ENCODE results near the gene STIM2.
"Not testable (repeated sequence)": the region's sequence is repeated elsewhere in the genome, so short reads cannot be mapped to it uniquely, and the experiment has no call there.

Gene STIM2

GRCh38 chr4:26870576-26871262 lies 10.1 kb downstream of the STIM2 start:
- DNase-seq = no peak

- DNase-seq = no peak
Observed at GRCh38 chr4:26871611-26872010, 11.0 kb downstream of the STIM2 start.

DNA sequence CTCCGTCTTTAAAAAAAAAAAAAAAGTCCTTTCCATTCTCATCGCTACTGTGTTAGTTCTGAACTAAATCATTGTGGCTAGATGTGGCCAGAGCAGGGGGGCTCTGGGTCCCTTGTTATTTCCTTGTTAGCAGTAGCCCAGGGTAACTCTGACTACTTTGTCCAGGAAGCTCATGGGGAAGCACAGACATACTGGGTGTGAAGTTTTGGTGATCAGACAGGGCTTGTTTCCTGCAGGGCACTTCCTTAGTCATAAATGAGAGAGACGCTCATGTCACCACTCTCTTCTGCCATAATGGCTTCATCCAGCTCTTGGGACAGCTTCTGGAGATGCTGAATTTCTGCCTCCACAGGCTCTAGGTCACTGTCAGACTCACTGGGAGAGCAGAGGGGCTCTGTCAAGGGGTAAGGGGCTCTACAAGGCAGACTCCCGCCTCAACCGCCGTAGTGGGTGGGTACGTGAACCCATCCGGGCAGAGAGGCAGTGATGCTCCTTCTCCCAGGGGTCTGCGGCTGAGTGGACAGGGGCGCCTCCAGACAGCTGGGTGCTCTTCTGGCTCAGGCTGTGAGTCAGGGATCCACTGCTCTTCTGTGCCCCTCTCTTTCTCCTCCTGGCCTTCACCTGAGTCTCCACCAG lies 12.9 kb downstream of the STIM2 start:
- no peak for DNase-seq

- DNase-seq = no peak
Observed at GRCh38 chr4:26874110-26874509, 13.5 kb downstream of the STIM2 start.

GRCh38 chr4:26877406-26877805 lies 16.8 kb downstream of the STIM2 start:
- DNase-seq = no peak

DNA sequence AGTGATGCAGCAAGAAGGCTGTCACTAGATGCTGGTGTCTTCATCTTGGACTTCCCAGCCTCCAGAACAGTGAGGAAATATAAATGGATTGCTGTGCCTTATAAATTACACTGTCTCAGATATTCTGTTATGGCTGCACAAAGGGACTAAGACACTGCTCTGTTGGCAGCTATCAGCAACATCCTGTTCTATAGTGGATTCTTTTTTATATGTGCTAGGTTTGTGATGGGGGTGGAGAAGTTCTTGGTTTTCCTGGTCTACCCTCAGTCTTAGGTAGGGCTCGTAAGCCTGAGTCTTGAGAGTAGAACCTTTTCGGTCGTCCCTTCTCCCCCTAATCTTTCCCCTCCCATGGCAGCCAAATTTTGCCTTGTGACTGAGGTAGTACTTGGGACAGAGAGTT lies 17.3 kb downstream of the STIM2 start:
- no peak for DNase-seq

GRCh38 chr4:26878794-26879391 lies 18.3 kb downstream of the STIM2 start:
- no peak for DNase-seq

- no peak for DNase-seq
Observed at GRCh38 chr4:26879805-26880204, 19.2 kb downstream of the STIM2 start.

DNA sequence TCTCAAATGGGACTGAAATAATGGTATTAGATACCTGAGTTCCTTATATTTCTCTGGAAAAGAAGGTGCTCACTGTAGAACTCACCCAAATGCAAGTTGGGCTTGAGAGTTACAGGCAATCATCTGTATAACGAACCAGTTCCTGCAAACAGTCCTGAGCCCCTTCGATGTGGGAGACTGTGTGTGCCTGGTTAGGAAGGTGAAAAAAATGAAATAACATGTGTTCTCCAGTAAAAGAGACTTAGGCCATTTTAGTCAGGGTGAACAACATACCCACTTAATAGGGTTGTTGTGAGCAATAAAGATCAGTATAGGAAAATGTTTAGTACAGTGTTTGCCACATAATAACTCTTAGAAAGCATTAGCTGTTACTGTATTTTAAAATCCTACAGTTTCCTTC lies 23.4 kb downstream of the STIM2 start:
- no peak for DNase-seq

DNA sequence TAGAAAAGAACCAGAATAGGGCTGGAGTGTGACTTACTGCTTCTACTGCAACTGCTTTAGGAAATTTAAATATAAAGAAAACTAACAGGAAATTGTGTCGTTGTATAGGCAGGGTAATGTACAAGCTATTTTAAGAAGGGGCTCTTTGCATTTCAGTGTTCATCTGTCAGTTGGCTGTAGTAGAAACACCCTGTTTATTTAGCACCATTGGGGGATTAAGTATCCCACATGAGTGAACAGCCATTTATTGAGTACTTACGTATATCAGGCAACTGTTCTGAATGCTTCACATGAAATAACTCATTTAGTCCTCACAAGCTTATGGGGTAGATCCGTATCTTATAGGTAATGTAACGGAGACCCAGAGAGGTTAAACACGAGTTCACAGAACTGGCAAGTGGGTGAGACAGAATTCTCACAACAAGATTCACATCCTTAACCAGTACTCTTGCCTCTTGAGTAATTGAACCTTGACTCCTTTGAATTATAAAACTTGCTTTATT lies 23.9 kb downstream of the STIM2 start:
- no peak for DNase-seq

DNA sequence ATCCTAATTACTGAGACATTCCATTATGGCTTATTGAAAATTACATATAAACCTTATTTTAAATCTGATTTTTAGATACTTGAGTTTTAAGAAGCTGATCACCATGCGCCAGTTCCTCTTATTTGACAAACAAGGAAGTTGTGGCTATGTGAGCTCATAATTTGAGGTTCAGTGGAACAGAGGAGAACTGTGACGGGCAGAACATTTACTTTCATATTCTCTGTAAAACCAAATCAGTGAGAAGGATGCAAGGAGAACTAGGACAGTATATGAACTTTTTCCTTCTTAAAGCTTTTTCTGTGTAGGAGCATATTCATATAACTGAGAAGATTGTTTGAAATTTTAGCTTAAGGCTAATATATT lies 25.3 kb downstream of the STIM2 start:
- DNase-seq = no peak

DNA sequence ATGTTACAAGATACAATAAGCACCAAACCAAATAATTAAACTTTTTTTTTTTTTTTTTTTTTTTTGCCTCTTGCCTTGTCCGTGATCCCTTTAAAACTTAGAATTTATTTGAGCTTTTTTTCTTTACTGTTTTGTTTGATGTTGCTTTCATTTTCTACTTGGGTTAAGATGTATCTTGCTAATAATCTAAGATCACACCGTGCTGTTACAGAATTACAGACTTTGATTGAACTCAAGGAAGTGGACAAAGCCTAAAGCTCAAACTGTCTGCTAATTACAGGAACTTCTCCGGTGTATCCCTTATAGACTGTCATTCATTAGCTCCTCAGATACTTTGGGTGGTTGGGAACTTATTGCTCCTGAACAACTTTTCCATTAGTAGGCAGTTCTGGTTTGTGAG lies 26.5 kb downstream of the STIM2 start:
- DNase-seq = no peak

DNA sequence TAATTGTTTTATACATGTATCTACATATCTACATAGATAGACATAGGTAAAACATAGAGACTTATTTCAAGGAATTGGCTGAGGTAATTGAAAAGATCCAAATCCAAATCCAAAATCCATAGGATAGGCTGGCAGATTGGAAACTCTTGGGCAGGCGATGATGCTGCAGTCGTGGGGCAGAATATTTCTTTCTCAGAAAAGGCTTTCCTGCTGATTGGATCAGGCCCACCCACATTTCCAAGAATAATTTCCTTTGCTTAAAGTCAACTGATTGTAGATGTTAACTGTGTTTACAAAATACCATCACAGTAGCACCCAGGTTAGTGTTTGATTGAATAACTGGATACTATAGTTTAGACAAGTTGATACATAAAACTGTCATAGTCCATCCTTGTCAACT lies 27.2 kb downstream of the STIM2 start:
- no peak for DNase-seq

DNA sequence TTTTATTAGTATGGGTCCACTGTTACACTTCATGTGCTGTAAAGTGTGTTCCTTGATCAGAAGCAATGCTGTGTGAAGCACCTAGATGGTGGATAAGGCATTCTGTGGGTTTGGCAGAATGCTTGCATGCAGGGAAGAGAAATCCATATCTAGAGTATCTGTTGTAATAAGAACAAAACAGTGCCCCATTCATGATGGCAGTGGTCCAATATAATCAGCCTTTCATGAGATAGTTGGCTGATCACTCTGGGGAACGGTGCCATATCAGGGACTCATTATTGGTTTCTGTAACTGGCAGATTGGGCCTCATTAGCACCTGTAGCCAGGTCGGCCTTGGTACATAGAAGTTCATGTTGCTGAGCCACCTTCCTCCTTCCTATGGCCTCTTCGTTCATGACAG lies 28.7 kb downstream of the STIM2 start:
- no peak for DNase-seq

DNA sequence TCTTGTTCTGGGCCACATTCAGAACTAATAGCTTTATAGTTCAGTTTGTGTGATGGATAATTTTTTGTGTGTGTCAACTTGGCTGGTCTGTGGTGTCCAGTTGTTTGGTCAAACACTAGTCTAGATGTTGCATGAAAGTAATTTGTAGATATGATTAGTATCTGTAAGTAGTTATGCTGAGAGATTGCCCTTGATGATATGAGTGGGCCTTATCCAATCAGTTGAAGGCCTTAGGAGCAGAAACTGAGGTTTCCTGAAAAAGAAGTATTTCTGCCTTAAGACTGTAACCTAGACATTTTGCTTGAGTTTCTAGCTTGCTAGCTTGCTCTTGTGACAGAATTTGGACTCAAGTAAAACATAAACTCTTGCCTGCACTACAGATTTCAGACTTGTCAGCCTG lies 30.4 kb downstream of the STIM2 start:
- no peak for DNase-seq

GRCh38 chr4:26891867-26892266 lies 31.2 kb downstream of the STIM2 start:
- DNase-seq = no peak

GRCh38 chr4:26892480-26893150 lies 32.0 kb downstream of the STIM2 start:
- DNase-seq = no peak

DNA sequence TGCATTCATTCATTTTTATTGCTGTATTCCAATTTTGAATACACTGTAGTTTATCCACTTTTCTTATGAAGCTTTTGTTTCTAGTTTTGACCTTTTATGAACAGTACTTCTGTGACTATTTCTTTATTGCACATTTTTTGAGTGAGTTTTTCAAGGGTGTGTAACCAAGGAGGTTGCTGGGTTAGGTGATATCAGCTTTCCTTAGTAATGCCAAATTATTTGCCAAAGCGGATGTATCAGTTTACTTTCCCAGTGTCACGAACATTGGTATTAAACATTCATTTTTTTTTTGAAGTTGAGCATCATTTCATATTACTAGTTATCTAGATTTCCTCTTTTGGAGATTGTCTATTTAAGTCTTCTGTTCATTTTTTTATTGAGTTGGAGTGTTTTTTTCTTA lies 32.9 kb downstream of the STIM2 start:
- DNase-seq = no peak

GRCh38 chr4:26894881-26895280 lies 34.2 kb downstream of the STIM2 start:
- DNase-seq = not testable (repeated sequence)

DNA sequence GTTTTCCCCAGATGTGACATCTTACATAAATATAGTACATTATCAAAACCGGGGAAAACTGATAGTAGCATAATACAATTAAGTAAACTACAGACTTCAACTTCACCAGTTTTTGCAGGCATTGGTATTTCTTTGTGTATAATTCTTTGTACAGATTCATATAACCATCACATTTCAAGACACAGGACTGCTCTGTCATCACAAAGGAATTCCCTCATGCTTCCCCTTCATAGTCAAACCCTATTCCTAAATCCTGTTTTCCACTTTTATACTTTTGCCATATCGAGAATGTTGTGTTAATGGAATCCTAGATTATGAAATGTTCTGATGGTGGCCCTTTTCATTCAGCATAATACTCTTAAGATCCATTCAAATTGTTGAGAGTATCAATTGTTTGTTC lies 36.0 kb downstream of the STIM2 start:
- no peak for DNase-seq

GRCh38 chr4:26899991-26900390 lies 39.4 kb downstream of the STIM2 start:
- DNase-seq = no peak

- DNase-seq = no peak
Observed at GRCh38 chr4:26900765-26901164, 40.1 kb downstream of the STIM2 start.

DNA sequence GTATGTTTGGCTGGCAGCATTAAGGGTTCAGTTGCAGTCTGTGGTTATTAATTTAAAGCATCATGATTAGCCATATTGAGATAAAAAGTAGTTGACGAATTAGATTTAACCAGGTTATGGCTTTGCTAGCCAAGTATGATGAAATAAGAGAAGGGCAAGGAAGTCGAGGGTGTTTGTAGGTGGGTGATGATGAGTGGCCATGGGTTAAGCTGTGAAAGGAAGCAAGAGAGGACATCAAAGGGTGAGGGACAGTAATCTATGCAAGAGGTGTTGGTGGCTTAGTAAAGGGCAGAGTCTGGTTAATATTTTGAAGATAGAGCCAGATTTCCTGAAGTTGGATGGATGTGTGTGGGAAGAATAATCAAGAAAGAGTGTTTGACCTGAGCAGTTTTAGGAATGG lies 44.5 kb downstream of the STIM2 start:
- no peak for DNase-seq
